Measurements from ENCODE around the gene NCKAP5. TPM values are rescaled to one million over a fixed set of nuclear protein-coding genes. Genes with fewer than 3 reads are reported as not detected.

NCKAP5 gene
- total and polyA plus RNA-seq, 4 donors, result 0.57 to 2.8 (median 2.4) TPM

GRCh38 chr2:132729522-132729921, 838.7 kb downstream of the NCKAP5 start:
- Histone ChIP-seq H3K9me3 (ENCODE audit: control insufficient read depth in 4 of 4, low read length in 3 of 4) (no peaks in the 10 kb centered on the region), H3K27ac (ENCODE audit: low read depth in 1 of 2, low read length in 2 of 2) (no peak overlapping the region), H3K9ac (ENCODE audit: low read depth in 1 of 2, low read length in 2 of 2) (no peak overlapping the region), H3K4me1 (ENCODE audit: control insufficient read depth in 4 of 4, insufficient read depth in 4 of 4, low read length in 3 of 4) (no peaks in the 10 kb centered on the region), H3K36me3 (ENCODE audit: control insufficient read depth in 4 of 4, insufficient read depth in 3 of 4, low read depth in 1 of 4, low read length in 3 of 4) (peaks cover 0 to 3% (median 1%) of the 10 kb centered on the region in 4 donors), H3K27me3 (ENCODE audit: control insufficient read depth in 4 of 4, insufficient read depth in 4 of 4, low read length in 3 of 4) (no peaks in the 10 kb centered on the region), H3K4me3 (ENCODE audit: low read depth in 1 of 3, low read length in 3 of 3) (no peak overlapping the region)
- no peak for DNase-seq (ENCODE audit: low spot score)
- TF ChIP-seq SP1 (IDR thresholded peaks at IDR 0.05) (no peak), GABPA (IDR thresholded peaks at IDR 0.05 in 1 of 2, conservative IDR thresholded peaks at IDR 0.05 in 1 of 2) (no peak), FOXA2 (IDR thresholded peaks at IDR 0.05) (no peak), RAD21 (IDR thresholded peaks at IDR 0.05) (no peak), HNF4A (conservative IDR thresholded peaks at IDR 0.05) (no peak), JUND (IDR thresholded peaks at IDR 0.05) (no peak), YY1 (IDR thresholded peaks at IDR 0.05) (no peak), RXRA (IDR thresholded peaks at IDR 0.05) (no peak), CTCF (IDR thresholded peaks at IDR 0.05; ENCODE audit: low read depth, low read length, missing input control) (no peak), TAF1 (conservative IDR thresholded peaks at IDR 0.05) (no peak), NR2F2 (IDR thresholded peaks at IDR 0.05) (no peak), HNF4G (IDR thresholded peaks at IDR 0.05) (no peak), EGR1 (IDR thresholded peaks at IDR 0.05; ENCODE audit: low read depth in 2 of 2) (no peak), ATF3 (IDR thresholded peaks at IDR 0.05) (no peak), FOXA1 (IDR thresholded peaks at IDR 0.05) (no peak)
- TF ChIP-seq, protein P1, sequence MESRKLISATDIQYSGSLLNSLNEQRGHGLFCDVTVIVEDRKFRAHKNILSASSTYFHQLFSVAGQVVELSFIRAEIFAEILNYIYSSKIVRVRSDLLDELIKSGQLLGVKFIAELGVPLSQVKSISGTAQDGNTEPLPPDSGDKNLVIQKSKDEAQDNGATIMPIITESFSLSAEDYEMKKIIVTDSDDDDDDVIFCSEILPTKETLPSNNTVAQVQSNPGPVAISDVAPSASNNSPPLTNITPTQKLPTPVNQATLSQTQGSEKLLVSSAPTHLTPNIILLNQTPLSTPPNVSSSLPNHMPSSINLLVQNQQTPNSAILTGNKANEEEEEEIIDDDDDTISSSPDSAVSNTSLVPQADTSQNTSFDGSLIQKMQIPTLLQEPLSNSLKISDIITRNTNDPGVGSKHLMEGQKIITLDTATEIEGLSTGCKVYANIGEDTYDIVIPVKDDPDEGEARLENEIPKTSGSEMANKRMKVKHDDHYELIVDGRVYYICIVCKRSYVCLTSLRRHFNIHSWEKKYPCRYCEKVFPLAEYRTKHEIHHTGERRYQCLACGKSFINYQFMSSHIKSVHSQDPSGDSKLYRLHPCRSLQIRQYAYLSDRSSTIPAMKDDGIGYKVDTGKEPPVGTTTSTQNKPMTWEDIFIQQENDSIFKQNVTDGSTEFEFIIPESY (IDR thresholded peaks at IDR 0.05), result no peak
- TF ChIP-seq, protein P2, sequence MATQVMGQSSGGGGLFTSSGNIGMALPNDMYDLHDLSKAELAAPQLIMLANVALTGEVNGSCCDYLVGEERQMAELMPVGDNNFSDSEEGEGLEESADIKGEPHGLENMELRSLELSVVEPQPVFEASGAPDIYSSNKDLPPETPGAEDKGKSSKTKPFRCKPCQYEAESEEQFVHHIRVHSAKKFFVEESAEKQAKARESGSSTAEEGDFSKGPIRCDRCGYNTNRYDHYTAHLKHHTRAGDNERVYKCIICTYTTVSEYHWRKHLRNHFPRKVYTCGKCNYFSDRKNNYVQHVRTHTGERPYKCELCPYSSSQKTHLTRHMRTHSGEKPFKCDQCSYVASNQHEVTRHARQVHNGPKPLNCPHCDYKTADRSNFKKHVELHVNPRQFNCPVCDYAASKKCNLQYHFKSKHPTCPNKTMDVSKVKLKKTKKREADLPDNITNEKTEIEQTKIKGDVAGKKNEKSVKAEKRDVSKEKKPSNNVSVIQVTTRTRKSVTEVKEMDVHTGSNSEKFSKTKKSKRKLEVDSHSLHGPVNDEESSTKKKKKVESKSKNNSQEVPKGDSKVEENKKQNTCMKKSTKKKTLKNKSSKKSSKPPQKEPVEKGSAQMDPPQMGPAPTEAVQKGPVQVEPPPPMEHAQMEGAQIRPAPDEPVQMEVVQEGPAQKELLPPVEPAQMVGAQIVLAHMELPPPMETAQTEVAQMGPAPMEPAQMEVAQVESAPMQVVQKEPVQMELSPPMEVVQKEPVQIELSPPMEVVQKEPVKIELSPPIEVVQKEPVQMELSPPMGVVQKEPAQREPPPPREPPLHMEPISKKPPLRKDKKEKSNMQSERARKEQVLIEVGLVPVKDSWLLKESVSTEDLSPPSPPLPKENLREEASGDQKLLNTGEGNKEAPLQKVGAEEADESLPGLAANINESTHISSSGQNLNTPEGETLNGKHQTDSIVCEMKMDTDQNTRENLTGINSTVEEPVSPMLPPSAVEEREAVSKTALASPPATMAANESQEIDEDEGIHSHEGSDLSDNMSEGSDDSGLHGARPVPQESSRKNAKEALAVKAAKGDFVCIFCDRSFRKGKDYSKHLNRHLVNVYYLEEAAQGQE (IDR thresholded peaks at IDR 0.05), result no peak
- TF ChIP-seq, protein P3, sequence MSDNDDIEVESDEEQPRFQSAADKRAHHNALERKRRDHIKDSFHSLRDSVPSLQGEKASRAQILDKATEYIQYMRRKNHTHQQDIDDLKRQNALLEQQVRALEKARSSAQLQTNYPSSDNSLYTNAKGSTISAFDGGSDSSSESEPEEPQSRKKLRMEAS (IDR thresholded peaks at IDR 0.05), result no peak
